Breast epithelium (tissue), 3 donors: ENCODE results near the gene NCOA1.

Experiments used
- CTCF ChIP-seq, 3 donors: fragments of 450-650 bp; IDR thresholded peaks; one replicate each; pipeline ENCODE4 v1.5.1; 2016 to 2017; ENCODE audit warnings: antibody characterized with exemption in 3 of 3, mild to moderate bottlenecking in 3 of 3, moderate library complexity in 3 of 3
- POLR2AphosphoS5 ChIP-seq, 3 donors: sonication (generic); formaldehyde crosslinking; IDR thresholded peaks; one replicate each; pipeline ENCODE4 v1.6.1; 2017; ENCODE audit warnings: antibody characterized with exemption in 3 of 3

GRCh38 chr2:24482251-24482971 is 8.6 kb upstream of the NCOA1 start:
- TF ChIP-seq CTCF (IDR thresholded peaks at IDR 0.05) (no peak), POLR2AphosphoS5 (IDR thresholded peaks at IDR 0.05) (no peak)
